ENCODE data around the gene MINDY3.

MINDY3 gene

GRCh38 chr10:15813415-15813814, 46.9 kb downstream of the MINDY3 start:
- no peak overlapping the region for H3K4me3 ChIP-seq (replicated peaks in 1 of 2; ENCODE audit: low read depth in 2 of 2, low read length in 2 of 2)
- peak; percentile 50 to 55 for DNase-seq (ENCODE audit: low read depth in 2 of 2)
- no peak for TF ChIP-seq CTCF (IDR thresholded peaks at IDR 0.05; ENCODE audit: low read depth, low read length)

GRCh38 chr10:15809450-15809849, 50.9 kb downstream of the MINDY3 start:
- no peak for TF ChIP-seq CTCF (IDR thresholded peaks at IDR 0.05; ENCODE audit: low read depth, low read length)
- H3K4me3 ChIP-seq (replicated peaks in 1 of 2; ENCODE audit: low read depth in 2 of 2, low read length in 2 of 2), result no peak overlapping the region
- no peak for DNase-seq (ENCODE audit: low read depth in 2 of 2)

- DNase-seq (ENCODE audit: low read depth in 2 of 2), result no peak
- no peak for TF ChIP-seq CTCF (IDR thresholded peaks at IDR 0.05; ENCODE audit: low read depth, low read length)
- H3K4me3 ChIP-seq (replicated peaks in 1 of 2; ENCODE audit: low read depth in 2 of 2, low read length in 2 of 2), result no peak overlapping the region
These were observed 52.0 kb downstream of the MINDY3 start for GRCh38 chr10:15808204-15808797.

- TF ChIP-seq CTCF (IDR thresholded peaks at IDR 0.05; ENCODE audit: low read depth, low read length), result no peak
- no peak for DNase-seq (ENCODE audit: low read depth in 2 of 2)
- H3K4me3 ChIP-seq (replicated peaks in 1 of 2; ENCODE audit: low read depth in 2 of 2, low read length in 2 of 2), result no peak overlapping the region
These were observed 54.8 kb downstream of the MINDY3 start for GRCh38 chr10:15805395-15806058.

- TF ChIP-seq CTCF (IDR thresholded peaks at IDR 0.05; ENCODE audit: low read depth, low read length), result no peak
- no peak overlapping the region for H3K4me3 ChIP-seq (replicated peaks in 1 of 2; ENCODE audit: low read depth in 2 of 2, low read length in 2 of 2)
These were observed 56.2 kb downstream of the MINDY3 start for GRCh38 chr10:15804109-15804508.

GRCh38 chr10:15802375-15802949, 57.8 kb downstream of the MINDY3 start:
- TF ChIP-seq CTCF (IDR thresholded peaks at IDR 0.05; ENCODE audit: low read depth, low read length), result no peak
- DNase-seq (ENCODE audit: low read depth in 2 of 2), result no peak
- no peak overlapping the region for H3K4me3 ChIP-seq (replicated peaks in 1 of 2; ENCODE audit: low read depth in 2 of 2, low read length in 2 of 2)

More at GRCh38 chr10:15804109-15804508, 56.2 kb downstream of the MINDY3 start:
- no peak for DNase-seq (ENCODE audit: low read depth in 2 of 2)
